Measurements from ENCODE around the gene TCF19. TPM values are rescaled to one million over a fixed set of nuclear protein-coding genes. Genes with fewer than 3 reads are reported as not detected.

The TCF19 gene
- total RNA-seq, 1 donor from 2014 or later = 6.2 TPM

GRCh38 chr6:31120151-31120915, 38.1 kb upstream of the TCF19 start, which contains the start of gene CDSN:
Gene CDSN, minus strand, starts transcription at chr6:31120446. Its CDS starts 27 bp downstream, at chr6:31120419.
- no peak for ATAC-seq
- Histone ChIP-seq H3K4me1 (peaks cover 23% of the 10 kb centered on the region), H3K36me3 (no peaks in the 10 kb centered on the region), H3K27me3 (ENCODE audit: low read depth) (no peaks in the 10 kb centered on the region), H3K9me3 (no peaks in the 10 kb centered on the region), H3K4me3 (no peak within 1 kb of the TSS), H3K27ac (no peak within 1 kb of the TSS)
- no peak for TF ChIP-seq CTCF (IDR thresholded peaks at IDR 0.05)
- DNase-seq = no peak
- intact Hi-C loops (cut with DNase I) = no loop called here

DNA sequence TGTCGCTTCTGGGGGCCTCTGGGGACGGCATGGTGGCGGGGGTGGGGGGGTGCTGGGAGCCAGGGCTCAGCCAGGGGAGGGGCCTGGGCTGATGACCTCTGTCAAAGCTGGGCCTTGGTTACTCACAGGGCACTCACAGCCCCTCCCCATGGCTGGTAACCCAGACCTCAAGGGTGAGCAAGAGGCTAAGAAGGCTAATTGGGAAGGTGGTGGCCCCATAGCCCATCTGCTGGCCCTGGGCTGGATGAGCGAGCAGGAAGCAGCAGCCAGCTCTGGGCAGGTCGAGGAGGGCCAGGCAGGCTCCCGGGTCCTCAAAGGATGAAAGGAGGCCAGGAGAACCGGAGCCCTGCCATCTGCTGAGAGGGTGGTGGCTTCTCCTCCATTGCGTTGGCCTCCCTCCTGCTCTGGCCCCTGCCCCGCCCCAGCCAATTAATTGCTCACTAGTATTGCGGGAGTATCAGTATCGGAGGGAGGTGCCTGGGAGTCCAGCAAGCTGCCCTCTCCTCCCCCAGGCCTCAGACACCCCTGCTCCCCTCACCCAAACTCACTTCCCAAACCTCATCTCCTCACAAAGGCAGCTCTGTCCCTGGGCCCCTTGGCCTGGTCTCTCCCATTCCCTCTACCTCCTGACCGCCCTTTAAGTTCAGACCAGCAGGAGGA, 37.1 kb upstream of the TCF19 start:
- no peak for TF ChIP-seq CTCF (IDR thresholded peaks at IDR 0.05)
- Histone ChIP-seq H3K36me3 (no peaks in the 10 kb centered on the region), H3K27me3 (ENCODE audit: low read depth) (no peaks in the 10 kb centered on the region), H3K9me3 (no peaks in the 10 kb centered on the region), H3K27ac (no peak overlapping the region), H3K4me3 (no peak overlapping the region), H3K4me1 (peaks cover 17% of the 10 kb centered on the region)
- intact Hi-C loops (cut with DNase I) = no loop called here
- ATAC-seq (no peak), DNase-seq (no peak)

- no peak for TF ChIP-seq CTCF (IDR thresholded peaks at IDR 0.05)
- Histone ChIP-seq H3K4me1 (peaks cover 17% of the 10 kb centered on the region), H3K36me3 (no peaks in the 10 kb centered on the region), H3K27ac (no peak overlapping the region), H3K4me3 (no peak overlapping the region), H3K9me3 (no peaks in the 10 kb centered on the region), H3K27me3 (ENCODE audit: low read depth) (no peaks in the 10 kb centered on the region)
- DNase-seq (peak; percentile 63), ATAC-seq (peak; percentile 24 to 81)
- intact Hi-C loops (cut with DNase I) = no loop called here
These were observed 35.3 kb upstream of the TCF19 start for GRCh38 chr6:31122791-31123706.

GRCh38 chr6:31125162-31125561, 33.2 kb upstream of the TCF19 start:
- intact Hi-C loops (cut with DNase I) = no loop called here
- DNase-seq = peak; percentile 61
- no peak overlapping the region for H3K4me3 ChIP-seq
- TF ChIP-seq CTCF (IDR thresholded peaks at IDR 0.05) = no peak
- ATAC-seq = peak; percentile 64 to 74
- no peak overlapping the region for H3K27ac ChIP-seq
- H3K9me3 ChIP-seq = no peaks in the 10 kb centered on the region
- H3K27me3 ChIP-seq (ENCODE audit: low read depth) = no peaks in the 10 kb centered on the region
- peaks cover 17% of the 10 kb centered on the region for H3K4me1 ChIP-seq
- no peaks in the 10 kb centered on the region for H3K36me3 ChIP-seq

DNA sequence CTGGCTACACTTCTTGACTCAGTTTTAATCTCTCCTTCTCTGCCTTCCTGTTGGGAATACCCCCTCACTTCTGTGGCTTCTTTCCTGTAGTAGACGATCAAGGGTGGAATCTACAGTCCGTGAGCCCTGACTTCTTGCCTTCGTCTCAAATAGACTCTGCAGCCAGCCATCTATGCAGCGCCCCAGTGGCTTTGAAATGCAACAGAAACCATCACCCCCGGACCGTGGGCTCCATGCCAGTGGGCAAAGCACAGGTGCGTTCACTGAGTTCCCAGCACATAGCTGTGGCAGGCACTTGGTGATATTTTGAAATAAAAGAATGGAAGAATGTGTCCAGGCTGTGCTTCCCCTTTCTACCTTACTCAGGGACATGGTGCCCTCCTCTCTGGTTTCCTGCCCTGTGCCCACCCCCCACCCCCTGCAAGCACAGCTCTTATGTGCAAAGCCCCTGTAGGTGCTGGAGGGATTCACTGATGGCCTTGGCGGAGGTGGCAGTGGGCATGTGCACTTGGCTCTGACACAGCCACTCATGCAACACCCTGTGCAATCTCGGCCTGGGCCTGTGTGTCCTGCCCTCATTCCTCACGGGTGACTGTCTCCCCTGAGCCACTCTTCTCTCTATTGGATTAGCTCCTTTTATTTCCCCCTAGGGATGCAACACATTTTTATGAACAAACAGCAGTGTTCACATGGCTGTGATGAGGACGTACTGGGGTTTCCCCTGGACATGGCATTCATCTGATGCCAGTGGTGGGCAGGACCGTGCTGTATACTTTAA, 32.6 kb upstream of the TCF19 start:
- no peak for ATAC-seq
- Histone ChIP-seq H3K36me3 (no peaks in the 10 kb centered on the region), H3K4me1 (peaks cover 17% of the 10 kb centered on the region), H3K4me3 (no peak overlapping the region), H3K9me3 (no peaks in the 10 kb centered on the region), H3K27ac (no peak overlapping the region), H3K27me3 (ENCODE audit: low read depth) (no peaks in the 10 kb centered on the region)
- intact Hi-C loops (cut with DNase I) = no loop called here
- no peak for DNase-seq
- TF ChIP-seq CTCF (IDR thresholded peaks at IDR 0.05) = no peak
